ENCODE results near the gene MAML2.

The MAML2 gene

DNA sequence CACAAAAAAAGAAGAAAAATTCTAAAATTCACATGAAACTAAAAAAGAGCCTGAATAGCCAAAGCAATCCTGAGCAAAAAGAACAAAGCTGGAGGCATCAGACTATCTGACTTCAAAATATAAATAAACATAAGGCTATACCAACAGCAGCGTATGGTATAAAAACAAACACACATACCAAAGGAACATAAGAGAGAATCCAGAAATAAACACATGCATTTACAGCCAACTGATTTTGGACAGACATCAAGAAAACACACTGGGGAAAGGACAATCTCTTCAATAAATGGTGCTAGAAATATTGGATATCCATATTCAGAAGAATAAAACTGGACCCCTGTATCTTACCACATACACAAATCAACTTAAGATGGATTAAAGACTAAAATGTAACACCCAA is 416.3 kb downstream of the MAML2 start:
- no peak overlapping the region for H3K4me3 ChIP-seq (ENCODE audit: low read depth in 1 of 2, low read length in 2 of 2)
- H3K79me2 ChIP-seq (ENCODE audit: insufficient read depth, low read length) = peaks cover 34% of the 10 kb centered on the region
- TF ChIP-seq, protein P1, sequence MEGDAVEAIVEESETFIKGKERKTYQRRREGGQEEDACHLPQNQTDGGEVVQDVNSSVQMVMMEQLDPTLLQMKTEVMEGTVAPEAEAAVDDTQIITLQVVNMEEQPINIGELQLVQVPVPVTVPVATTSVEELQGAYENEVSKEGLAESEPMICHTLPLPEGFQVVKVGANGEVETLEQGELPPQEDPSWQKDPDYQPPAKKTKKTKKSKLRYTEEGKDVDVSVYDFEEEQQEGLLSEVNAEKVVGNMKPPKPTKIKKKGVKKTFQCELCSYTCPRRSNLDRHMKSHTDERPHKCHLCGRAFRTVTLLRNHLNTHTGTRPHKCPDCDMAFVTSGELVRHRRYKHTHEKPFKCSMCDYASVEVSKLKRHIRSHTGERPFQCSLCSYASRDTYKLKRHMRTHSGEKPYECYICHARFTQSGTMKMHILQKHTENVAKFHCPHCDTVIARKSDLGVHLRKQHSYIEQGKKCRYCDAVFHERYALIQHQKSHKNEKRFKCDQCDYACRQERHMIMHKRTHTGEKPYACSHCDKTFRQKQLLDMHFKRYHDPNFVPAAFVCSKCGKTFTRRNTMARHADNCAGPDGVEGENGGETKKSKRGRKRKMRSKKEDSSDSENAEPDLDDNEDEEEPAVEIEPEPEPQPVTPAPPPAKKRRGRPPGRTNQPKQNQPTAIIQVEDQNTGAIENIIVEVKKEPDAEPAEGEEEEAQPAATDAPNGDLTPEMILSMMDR (IDR thresholded peaks at IDR 0.05; ENCODE audit: borderline replicate concordance, extremely low read depth, low read length, poor library complexity, severe bottlenecking) = no peak
- no peak overlapping the region for H3K4me2 ChIP-seq (ENCODE audit: insufficient read depth, low read length)
- no peaks in the 10 kb centered on the region for H3K27me3 ChIP-seq (ENCODE audit: insufficient read depth, low read length, poor library complexity)
- peaks cover 5% of the 10 kb centered on the region for H3K9me3 ChIP-seq (ENCODE audit: insufficient read depth, low read length, severe bottlenecking)
- H3K27ac ChIP-seq (ENCODE audit: low read length) = no peak overlapping the region
- no peak overlapping the region for H3K9ac ChIP-seq (ENCODE audit: low read depth, low read length)
- DNase-seq (no peak), ATAC-seq (ENCODE audit: insufficient read depth, low read depth) (no peak)
- peaks cover 27% of the 10 kb centered on the region for H3K4me1 ChIP-seq (ENCODE audit: insufficient read depth, low read length)
- no peak overlapping the region for H2AFZ ChIP-seq (ENCODE audit: low read depth, low read length)
- no peaks in the 10 kb centered on the region for H4K20me1 ChIP-seq (ENCODE audit: insufficient read depth, low read length)
- H3K36me3 ChIP-seq (ENCODE audit: insufficient read depth, low read length) = no peaks in the 10 kb centered on the region; the same call in 1 of the 2 replicates

Measured in DND-41 (cell line).